PC-9 (cell line): ENCODE measurements around the gene UGT1A3. TPM values are rescaled to one million over a fixed set of nuclear protein-coding genes. Genes with fewer than 3 reads are reported as not detected.
"Not testable (repeated sequence)": the region's sequence is repeated elsewhere in the genome, so short reads cannot be mapped to it uniquely, and the experiment has no call there.

Experiments
- BruUV-seq: library from RNA; stranded (reverse); fragments of 400-500 nt; replicated peaks from 2 replicates; lab custom pipeline; 2021; lab: Mats Ljungman, UMichigan
- CTCF ChIA-PET: fragments of 300-600 bp; sonication (Branson Sonifier 250); formaldehyde crosslinking; loops from one replicate; lab custom pipeline; 2022; ENCODE audit warnings: antibody characterized with exemption; lab: Charles Lee
- POLR2A ChIA-PET: fragments of 300-600 bp; sonication (Branson Sonifier 250); formaldehyde crosslinking; loops from one replicate; lab custom pipeline; 2022; ENCODE audit warnings: antibody characterized with exemption; ENCODE audit not compliant: unreplicated experiment; lab: Charles Lee
- DNase-seq, 2 experiments: peaks; one replicate each; pipeline versions ENCODE4 v3.0.0 to v3.0.0-alpha.2; 2015 to 2022; ENCODE audit warnings: mixed read lengths in 1 of 2
- H2AFZ ChIP-seq: fragments of 200-600 bp; sonication (generic); 2 replicates; pipeline ENCODE4 v1.8.1; 2017; ENCODE audit warnings: antibody characterized with exemption
- H3F3A ChIP-seq: fragments of 200-600 bp; sonication (generic); 2 replicates; pipeline ENCODE4 v1.8.1; 2017; ENCODE audit warnings: antibody characterized with exemption, mild to moderate bottlenecking, low read depth; ENCODE audit not compliant: insufficient read depth
- H3K27ac ChIP-seq: fragments of 200-600 bp; sonication (generic); 2 replicates; pipeline ENCODE4 v1.6.1; 2016; ENCODE audit warnings: mixed run types
- H3K27me3 ChIP-seq: fragments of 200-600 bp; sonication (generic); 2 replicates; pipeline ENCODE4 v1.6.1; 2016; ENCODE audit warnings: low read depth, mixed run types; ENCODE audit not compliant: insufficient read depth
- H3K36me3 ChIP-seq: fragments of 200-600 bp; sonication (generic); 2 replicates; pipeline ENCODE4 v1.6.1; 2016; ENCODE audit warnings: low read depth, mixed run types
- H3K4me1 ChIP-seq: fragments of 200-600 bp; sonication (generic); replicated peaks from 2 replicates; pipeline ENCODE4 v1.6.1; 2016; ENCODE audit warnings: mixed run types; ENCODE audit not compliant: insufficient read depth
- H3K4me2 ChIP-seq: fragments of 200-600 bp; sonication (generic); 2 replicates; pipeline ENCODE4 v1.6.1; 2017; ENCODE audit warnings: mixed run types
- H3K4me3 ChIP-seq: fragments of 200-600 bp; sonication (generic); 2 replicates; pipeline ENCODE4 v1.6.1; 2016; ENCODE audit warnings: mixed run types
- H3K79me2 ChIP-seq: fragments of 200-600 bp; sonication (generic); 2 replicates; pipeline ENCODE4 v1.6.1; 2017; ENCODE audit warnings: low read depth, mixed run types
- H3K9me2 ChIP-seq: fragments of 200-600 bp; sonication (generic); 2 replicates; pipeline ENCODE4 v1.8.1; 2017; ENCODE audit warnings: mild to moderate bottlenecking; ENCODE audit not compliant: insufficient read depth
- H3K9me3 ChIP-seq: fragments of 200-600 bp; sonication (generic); 2 replicates; pipeline ENCODE4 v1.8.1; 2016; ENCODE audit warnings: low read depth; ENCODE audit not compliant: insufficient read depth
- H4K20me1 ChIP-seq: fragments of 200-600 bp; sonication (generic); 2 replicates; pipeline ENCODE4 v1.8.1; 2017; ENCODE audit not compliant: insufficient read depth
- CTCF ChIP-seq: fragments of 200-600 bp; sonication (generic); conservative IDR thresholded peaks from 2 replicates; pipeline ENCODE4 v1.6.1; 2017; ENCODE audit warnings: mixed run types, antibody characterized with exemption, mild to moderate bottlenecking, moderate library complexity
- EZH2 ChIP-seq: fragments of 200-600 bp; sonication (generic); IDR thresholded peaks from 2 replicates; pipeline ENCODE4 v1.8.0; 2017; ENCODE audit warnings: antibody characterized with exemption, low read depth
- intact Hi-C: fragments of 100-400 bp; cut with micrococcal nuclease; formaldehyde crosslinking; loops from one replicate; pipeline ENCODE4 v1.10.0; 2022; ENCODE audit not compliant: unreplicated experiment
- total RNA-seq: library from RNA; stranded (reverse); gene quantifications from 2 replicates; pipeline ENCODE4 v1.2.3, GENCODE V29; 2021

UGT1A3 gene
- total RNA-seq, 1 experiment from 2014 or later: 67.1 TPM

DNA sequence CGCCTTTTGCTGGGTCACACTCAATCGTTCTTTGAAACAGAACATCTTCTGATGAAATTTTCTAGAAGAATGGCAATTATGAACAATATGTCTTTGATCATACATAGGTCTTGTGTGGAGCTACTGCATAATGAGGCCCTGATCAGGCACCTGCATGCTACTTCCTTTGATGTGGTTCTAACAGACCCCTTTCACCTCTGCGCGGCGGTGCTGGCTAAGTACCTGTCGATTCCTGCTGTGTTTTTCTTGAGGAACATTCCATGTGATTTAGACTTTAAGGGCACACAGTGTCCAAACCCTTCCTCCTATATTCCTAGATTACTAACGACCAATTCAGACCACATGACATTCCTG is 15.6 kb upstream of the UGT1A3 start:
- CTCF ChIA-PET: no interaction called here

GRCh38 chr2:233714121-233714520 is 14.7 kb upstream of the UGT1A3 start:
- POLR2A ChIA-PET: no interaction called here
- Histone ChIP-seq H3K4me2 (no peak overlapping the region), H4K20me1 (peaks cover 8% of the 10 kb centered on the region; the same call in 1 of the 2 replicates), H3K4me3 (no peak overlapping the region), H3K79me2 (peaks cover 100% of the 10 kb centered on the region), H3K36me3 (peaks cover 97% of the 10 kb centered on the region), H2AFZ (no peak overlapping the region), H3K9me2 (no peaks in the 10 kb centered on the region), H3K27me3 (no peaks in the 10 kb centered on the region), H3K27ac (peak overlapping the region; percentile 13), H3K9me3 (no peaks in the 10 kb centered on the region), H3K4me1 (peaks cover 29% of the 10 kb centered on the region), H3F3A (peaks cover 79% of the 10 kb centered on the region; the same call in 1 of the 2 replicates)
- intact Hi-C loops: no loop called here
- CTCF ChIA-PET: no interaction called here
- DNase-seq: no peak
- no peak for TF ChIP-seq CTCF
- TF ChIP-seq EZH2: no peak
- no TSS peak for BruUV-seq

More for the DNA sequence above, 15.6 kb upstream of the UGT1A3 start:
- peaks cover 100% of the 10 kb centered on the region for H3K79me2 ChIP-seq
- H3K4me1 ChIP-seq: peaks cover 37% of the 10 kb centered on the region
- H3K4me2 ChIP-seq: no peak overlapping the region
- POLR2A ChIA-PET: no interaction called here
- no peaks in the 10 kb centered on the region for H3K9me3 ChIP-seq
- no peaks in the 10 kb centered on the region for H3K9me2 ChIP-seq
- BruUV-seq: no TSS peak
- no peak overlapping the region for H3K4me3 ChIP-seq
- no peak overlapping the region for H2AFZ ChIP-seq
- no peak overlapping the region for H3K27ac ChIP-seq
- peak in 1 of 2 experiments; percentile 28 for DNase-seq
- H3F3A ChIP-seq: peaks cover 78% of the 10 kb centered on the region; the same call in 1 of the 2 replicates
- no peak for TF ChIP-seq CTCF
- intact Hi-C loops: no loop called here
- H3K36me3 ChIP-seq: peaks cover 97% of the 10 kb centered on the region
- no peaks in the 10 kb centered on the region for H3K27me3 ChIP-seq
- H4K20me1 ChIP-seq: peaks cover 8% of the 10 kb centered on the region; the same call in 1 of the 2 replicates

DNA sequence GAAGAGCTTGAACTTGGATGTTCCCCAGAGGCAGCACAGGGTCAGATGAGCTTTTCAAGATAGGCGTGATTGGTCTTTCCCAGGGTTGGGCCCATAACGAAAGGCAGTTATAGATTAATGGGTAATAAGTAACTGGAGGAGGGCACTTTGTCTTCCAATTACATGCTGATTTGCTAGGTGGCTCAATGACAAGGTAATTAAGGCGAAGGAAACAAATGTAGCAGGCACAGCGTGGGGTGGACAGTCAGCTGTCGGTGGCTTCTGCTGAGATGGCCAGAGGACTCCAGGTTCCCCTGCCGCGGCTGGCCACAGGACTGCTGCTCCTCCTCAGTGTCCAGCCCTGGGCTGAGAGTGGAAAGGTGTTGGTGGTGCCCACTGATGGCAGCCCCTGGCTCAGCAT is 10.3 kb upstream of the UGT1A3 start, which contains the start of gene UGT1A4:
Gene UGT1A4 (plus strand): TSS at position 185 of the 400 bp plus-strand sequence. CDS start 85 bp downstream, at position 270.
- Histone ChIP-seq H2AFZ (no peak within 1 kb of the TSS), H3K79me2 (peaks cover 93% of the 10 kb centered on the region), H3K9me2 (no peaks in the 10 kb centered on the region), H3K4me1 (peaks cover 12% of the 10 kb centered on the region; the same call in 1 of the 2 replicates), H3K36me3 (peaks cover 87% of the 10 kb centered on the region), H3F3A (peaks cover 88% of the 10 kb centered on the region), H3K27ac (no peak within 1 kb of the TSS), H3K4me2 (no peak within 1 kb of the TSS), H3K9me3 (no peaks in the 10 kb centered on the region), H3K27me3 (no peaks in the 10 kb centered on the region), H3K4me3 (no peak within 1 kb of the TSS), H4K20me1 (peaks cover 29% of the 10 kb centered on the region)
- DNase-seq: no peak
- TF ChIP-seq EZH2 (no peak), CTCF (no peak)
- CTCF ChIA-PET: no interaction called here
- intact Hi-C loops: no loop called here
- POLR2A ChIA-PET: interaction anchor here (0.5 kb wide), 1 partner anchor 305 kb away, joined by 3 read pairs; no protein-coding TSS in a partner anchor
- no TSS peak for BruUV-seq

- intact Hi-C loops, POLR2A ChIA-PET, H3K27ac ChIP-seq, H3K9me2 ChIP-seq, H3K4me3 ChIP-seq, H3K4me2 ChIP-seq, CTCF ChIA-PET, H3K4me1 ChIP-seq, BruUV-seq, H3K9me3 ChIP-seq, H3K27me3 ChIP-seq, H2AFZ ChIP-seq: not testable (repeated sequence)
- peaks cover 19% of the 10 kb centered on the region for H3F3A ChIP-seq
- DNase-seq: peak in 1 of 2 experiments; percentile 12
- peaks cover 98% of the 10 kb centered on the region for H3K79me2 ChIP-seq
- H3K36me3 ChIP-seq: peaks cover 72% of the 10 kb centered on the region
- H4K20me1 ChIP-seq: peaks cover 81% of the 10 kb centered on the region
These were observed 8.2 kb downstream of the UGT1A3 start for GRCh38 chr2:233736868-233737653.
